H1 (cell line): ENCODE measurements around the gene ARHGAP8. TPM values are rescaled to one million over a fixed set of nuclear protein-coding genes. Genes with fewer than 3 reads are reported as not detected.

Source experiments
- ASH2L ChIP-seq: fragments of 200-600, 300-600 bp; sonication (generic); IDR thresholded peaks from one replicate; pipeline ENCODE4 v1.7.1; 2017; ENCODE audit warnings: low read length
- CBX5 ChIP-seq: fragments of 300-800, 300-1000 bp; sonication (generic); IDR thresholded peaks from 2 replicates; pipeline ENCODE4 v1.7.1; 2016; ENCODE audit warnings: antibody characterized with exemption, low read length, low read depth
- EGR1 ChIP-seq: IDR thresholded peaks from 2 replicates; pipeline ENCODE4 v1.6.1; 2011; ENCODE audit warnings: low read depth, low read length, borderline replicate concordance
- FOSL1 ChIP-seq: IDR thresholded peaks from 2 replicates; pipeline ENCODE4 v1.6.1; 2011; ENCODE audit warnings: mild to moderate bottlenecking, low read depth, low read length, moderate library complexity; ENCODE audit not compliant: insufficient read depth
- GTF2F1 ChIP-seq: IDR thresholded peaks from 2 replicates; pipeline ENCODE4 v1.6.1; 2012; ENCODE audit warnings: low read depth, low read length, improper control_type of control experiment, borderline replicate concordance
- KDM5A ChIP-seq: fragments of 200-600 bp; IDR thresholded peaks from 2 replicates; pipeline ENCODE4 v1.7.1; 2012; ENCODE audit warnings: mild to moderate bottlenecking, low read length, inconsistent platforms, mixed read lengths
- NRF1 ChIP-seq: IDR thresholded peaks from 2 replicates; pipeline ENCODE4 v1.6.1; 2011; ENCODE audit warnings: mild to moderate bottlenecking, low read depth, low read length, improper control_type of control experiment
- RNF2 ChIP-seq: fragments of 200-900, 300-1000 bp; sonication (generic); IDR thresholded peaks from 2 replicates; pipeline ENCODE4 v1.7.1; 2016; ENCODE audit warnings: borderline replicate concordance, low read depth, mild to moderate bottlenecking, antibody characterized with exemption, low read length; ENCODE audit not compliant: poor library complexity, severe bottlenecking; ENCODE audit errors: missing control alignments
- SUZ12 ChIP-seq: fragments of 200-600 bp; sonication (generic); IDR thresholded peaks from 2 replicates; pipeline ENCODE4 v1.6.1; 2012; ENCODE audit warnings: mild to moderate bottlenecking, inconsistent platforms, low read length, moderate library complexity, mixed read lengths
- TAF1 ChIP-seq: IDR thresholded peaks from 2 replicates; pipeline ENCODE4 v1.6.1; 2011; ENCODE audit warnings: mild to moderate bottlenecking, low read depth, low read length
- TBP ChIP-seq: IDR thresholded peaks from 2 replicates; pipeline ENCODE4 v1.6.1; 2011; ENCODE audit warnings: low read depth, low read length, improper control_type of control experiment
- TEAD4 ChIP-seq: IDR thresholded peaks from 2 replicates; pipeline ENCODE4 v1.6.1; 2012; ENCODE audit warnings: low read depth, low read length, inconsistent platforms, mixed read lengths
- polyA plus RNA-seq, 7 experiments: library from polyadenylated mRNA; depleted of rRNA in 3 of 7; stranded (reverse) in 5 of 7; unstranded in 2 of 7; fragments of >200 nt in 5 of 7; fragments of 200-250 nt in 2 of 7; gene quantifications; 1 replicate in 5 of 7; 2 replicates in 1 of 7; 4 replicates in 1 of 7; pipeline versions ENCODE4 v1.2.1 to v1.2.3, GENCODE V29; 2011 to 2013; ENCODE audit warnings: missing spikeins in 2 of 7, mixed read lengths in 2 of 7
- total RNA-seq: library from RNA; stranded (reverse); fragmentation: NEBNext Ultra II Directional; extraction: Animal tissue kit (Norgen Biotek cat#: 25700); gene quantifications from 2 replicates; pipeline ENCODE4 v1.2.1, GENCODE V29; 2021
- TF ChIP-seq, protein P1 (sequence below), 3 experiments: IDR thresholded peaks; 1 replicate in 2 of 3; 2 replicates in 1 of 3; pipeline versions ENCODE4 v1.5.1 to v1.6.1; 2011; ENCODE audit warnings: low read length in 3 of 3, mild to moderate bottlenecking in 3 of 3, inconsistent platforms in 2 of 3, low read depth in 1 of 3, moderate library complexity in 1 of 3; ENCODE audit not compliant: insufficient read depth in 1 of 3; ENCODE audit errors: control extremely low read depth in 1 of 3

ARHGAP8 gene
- total and polyA plus RNA-seq, 2 of the 8 experiments (the other 6 are each of a cell fraction or from before 2014, with no cell fraction given): 35.6 to 47.7 TPM

DNA sequence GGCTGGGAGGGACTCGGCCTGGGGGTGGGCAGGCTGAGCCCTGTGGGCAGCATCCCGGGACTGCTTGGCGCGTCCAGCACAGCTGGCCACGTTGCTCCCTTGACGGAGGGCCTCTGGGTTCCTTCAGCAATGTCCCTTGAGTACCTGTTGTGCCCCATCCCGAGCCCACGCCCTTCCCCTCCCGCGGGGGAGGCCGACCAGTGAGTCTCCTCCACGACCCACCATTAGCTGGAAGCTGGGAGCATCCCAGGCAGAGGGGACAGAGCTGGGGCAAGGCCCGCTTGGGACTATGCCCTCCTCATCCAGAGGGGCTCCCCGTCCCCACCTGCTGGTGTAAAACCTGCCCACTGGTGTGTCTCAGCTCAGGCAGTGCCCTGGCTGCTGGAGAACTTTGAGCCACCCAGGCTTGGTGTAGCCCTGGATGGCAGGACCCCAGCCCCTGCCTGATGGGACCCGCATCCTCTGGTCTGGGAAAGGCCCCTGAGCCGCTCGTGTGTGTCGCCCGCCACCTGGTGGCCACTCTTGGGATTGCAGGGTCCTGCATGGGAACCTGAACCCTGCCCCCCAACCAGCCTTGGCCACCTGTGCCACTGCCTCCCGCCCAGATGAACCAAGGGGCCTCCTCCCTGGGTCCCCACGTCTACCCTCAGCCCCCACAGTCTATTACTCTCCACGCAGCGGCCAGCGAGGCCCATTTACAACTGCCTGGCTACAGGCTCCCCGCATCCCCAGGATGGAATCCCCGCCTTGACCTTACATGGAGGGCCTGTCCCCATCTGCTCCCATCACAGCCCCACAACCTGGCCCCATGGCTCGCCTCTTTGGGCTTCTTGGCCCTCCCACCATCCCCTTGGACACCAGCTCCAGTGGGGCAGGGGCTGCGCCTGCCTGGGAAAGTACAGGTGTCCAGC is 16.6 kb upstream of the ARHGAP8 start (continued):
- TF ChIP-seq RNF2: no peak
- TF ChIP-seq NRF1: no peak
- TF ChIP-seq, protein P1, sequence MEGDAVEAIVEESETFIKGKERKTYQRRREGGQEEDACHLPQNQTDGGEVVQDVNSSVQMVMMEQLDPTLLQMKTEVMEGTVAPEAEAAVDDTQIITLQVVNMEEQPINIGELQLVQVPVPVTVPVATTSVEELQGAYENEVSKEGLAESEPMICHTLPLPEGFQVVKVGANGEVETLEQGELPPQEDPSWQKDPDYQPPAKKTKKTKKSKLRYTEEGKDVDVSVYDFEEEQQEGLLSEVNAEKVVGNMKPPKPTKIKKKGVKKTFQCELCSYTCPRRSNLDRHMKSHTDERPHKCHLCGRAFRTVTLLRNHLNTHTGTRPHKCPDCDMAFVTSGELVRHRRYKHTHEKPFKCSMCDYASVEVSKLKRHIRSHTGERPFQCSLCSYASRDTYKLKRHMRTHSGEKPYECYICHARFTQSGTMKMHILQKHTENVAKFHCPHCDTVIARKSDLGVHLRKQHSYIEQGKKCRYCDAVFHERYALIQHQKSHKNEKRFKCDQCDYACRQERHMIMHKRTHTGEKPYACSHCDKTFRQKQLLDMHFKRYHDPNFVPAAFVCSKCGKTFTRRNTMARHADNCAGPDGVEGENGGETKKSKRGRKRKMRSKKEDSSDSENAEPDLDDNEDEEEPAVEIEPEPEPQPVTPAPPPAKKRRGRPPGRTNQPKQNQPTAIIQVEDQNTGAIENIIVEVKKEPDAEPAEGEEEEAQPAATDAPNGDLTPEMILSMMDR (IDR thresholded peaks at IDR 0.05; ENCODE audit: control extremely low read depth in 1 of 3, insufficient read depth in 1 of 3, low read depth in 1 of 3, low read length in 3 of 3): peak; percentile 96 to 98 (median 97)
- TF ChIP-seq TEAD4: no peak
- TF ChIP-seq SUZ12: no peak
- no peak for TF ChIP-seq TBP
- no peak for TF ChIP-seq KDM5A
- TF ChIP-seq EGR1: no peak
- TF ChIP-seq TAF1: no peak
- TF ChIP-seq FOSL1: no peak
- no peak for TF ChIP-seq ASH2L
- TF ChIP-seq GTF2F1: no peak
- no peak for TF ChIP-seq CBX5
